Right atrium auricular region (tissue), 2 donors: ENCODE data around the gene GRAP2. TPM values are rescaled to one million over a fixed set of nuclear protein-coding genes. Genes with fewer than 3 reads are reported as not detected.

ENCODE experiments used
- DNase-seq: peaks from one replicate; pipeline ENCODE4 v3.0.0-alpha.2; 2019; ENCODE audit warnings: low spot score
- H3K27ac ChIP-seq, 2 donors: fragments of 200-600 bp; sonication (generic); 1 replicate in 1 of 2; 2 replicates in 1 of 2; pipeline ENCODE4 v1.5.1; 2016 to 2019
- H3K27me3 ChIP-seq, 2 donors: fragments of 200-600 bp; sonication (generic); one replicate each; pipeline versions ENCODE4 v1.5.1 to v1.6.0; 2017 to 2019
- H3K36me3 ChIP-seq: fragments of 200-600 bp; sonication (generic); one replicate; pipeline ENCODE4 v1.5.1; 2016
- H3K4me1 ChIP-seq, 2 donors: fragments of 200-600 bp; sonication (generic); one replicate each; pipeline versions ENCODE4 v1.5.1 to v1.6.0; 2017 to 2019
- H3K4me3 ChIP-seq, 2 donors: fragments of 200-600 bp; sonication (generic); 1 replicate in 1 of 2; 2 replicates in 1 of 2; pipeline ENCODE4 v1.5.1; 2017 to 2019; ENCODE audit warnings: mild to moderate bottlenecking in 1 of 2, moderate library complexity in 1 of 2
- H3K9me3 ChIP-seq, 2 donors: fragments of 200-600 bp; sonication (generic); one replicate each; pipeline ENCODE4 v1.5.1; 2019
- CTCF ChIP-seq, 2 donors: fragments of 200-600 bp; sonication (generic); IDR thresholded peaks; one replicate each; pipeline ENCODE4 v1.5.1; 2019; ENCODE audit warnings: antibody characterized with exemption in 2 of 2
- total RNA-seq, 2 donors: library from RNA; depleted of rRNA; stranded (reverse); fragments of >200 nt; gene quantifications; one replicate each; pipeline ENCODE4 v1.1.0, GENCODE V29; 2016

Gene GRAP2
- total RNA-seq, 2 donors from 2014 or later: 1.3 to 2.4 TPM

- no peak overlapping the region for H3K27ac ChIP-seq
- TF ChIP-seq CTCF (IDR thresholded peaks at IDR 0.05): no peak
- H3K4me1 ChIP-seq: peaks cover 0 to 27% of the 10 kb centered on the region in 2 donors
- H3K4me3 ChIP-seq: no peak overlapping the region
- no peaks in the 10 kb centered on the region for H3K36me3 ChIP-seq
- no peak for DNase-seq
- no peaks in the 10 kb centered on the region for H3K27me3 ChIP-seq
- H3K9me3 ChIP-seq: no peaks in the 10 kb centered on the region
These were observed 98.4 kb downstream of the GRAP2 start for GRCh38 chr22:39999144-39999757.

- Histone ChIP-seq H3K36me3 (no peaks in the 10 kb centered on the region), H3K4me3 (no peak overlapping the region), H3K9me3 (no peaks in the 10 kb centered on the region), H3K4me1 (peaks cover 0 to 20% of the 10 kb centered on the region in 2 donors), H3K27me3 (no peaks in the 10 kb centered on the region), H3K27ac (no peak overlapping the region)
- DNase-seq: no peak
- no peak for TF ChIP-seq CTCF (IDR thresholded peaks at IDR 0.05)
These were observed 99.3 kb downstream of the GRAP2 start for GRCh38 chr22:40000171-40000570.

DNA sequence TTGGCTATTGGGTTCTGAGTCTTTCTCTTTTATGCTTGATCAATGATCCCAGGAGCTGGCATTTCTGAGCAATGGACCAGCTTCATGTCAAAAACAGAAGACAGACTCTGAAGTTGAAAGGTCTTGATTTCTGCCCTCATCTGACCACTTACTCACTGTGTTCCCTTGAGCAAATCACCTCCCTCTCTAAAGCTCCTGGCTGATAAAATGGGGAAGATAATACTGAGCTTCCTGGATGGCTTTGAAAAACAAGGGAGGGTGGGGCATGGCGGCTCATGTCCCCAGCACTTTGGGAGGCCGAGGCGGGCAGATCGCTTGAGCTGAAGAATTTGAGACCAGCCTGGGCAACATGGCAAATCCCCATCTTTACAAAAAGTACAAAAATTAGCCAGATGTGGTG is 100.2 kb downstream of the GRAP2 start:
- no peak for TF ChIP-seq CTCF (IDR thresholded peaks at IDR 0.05)
- DNase-seq: no peak
- Histone ChIP-seq H3K27me3 (no peaks in the 10 kb centered on the region), H3K9me3 (no peaks in the 10 kb centered on the region), H3K4me1 (peaks cover 0 to 12% of the 10 kb centered on the region in 2 donors), H3K4me3 (no peak overlapping the region), H3K27ac (no peak overlapping the region), H3K36me3 (no peaks in the 10 kb centered on the region)

DNA sequence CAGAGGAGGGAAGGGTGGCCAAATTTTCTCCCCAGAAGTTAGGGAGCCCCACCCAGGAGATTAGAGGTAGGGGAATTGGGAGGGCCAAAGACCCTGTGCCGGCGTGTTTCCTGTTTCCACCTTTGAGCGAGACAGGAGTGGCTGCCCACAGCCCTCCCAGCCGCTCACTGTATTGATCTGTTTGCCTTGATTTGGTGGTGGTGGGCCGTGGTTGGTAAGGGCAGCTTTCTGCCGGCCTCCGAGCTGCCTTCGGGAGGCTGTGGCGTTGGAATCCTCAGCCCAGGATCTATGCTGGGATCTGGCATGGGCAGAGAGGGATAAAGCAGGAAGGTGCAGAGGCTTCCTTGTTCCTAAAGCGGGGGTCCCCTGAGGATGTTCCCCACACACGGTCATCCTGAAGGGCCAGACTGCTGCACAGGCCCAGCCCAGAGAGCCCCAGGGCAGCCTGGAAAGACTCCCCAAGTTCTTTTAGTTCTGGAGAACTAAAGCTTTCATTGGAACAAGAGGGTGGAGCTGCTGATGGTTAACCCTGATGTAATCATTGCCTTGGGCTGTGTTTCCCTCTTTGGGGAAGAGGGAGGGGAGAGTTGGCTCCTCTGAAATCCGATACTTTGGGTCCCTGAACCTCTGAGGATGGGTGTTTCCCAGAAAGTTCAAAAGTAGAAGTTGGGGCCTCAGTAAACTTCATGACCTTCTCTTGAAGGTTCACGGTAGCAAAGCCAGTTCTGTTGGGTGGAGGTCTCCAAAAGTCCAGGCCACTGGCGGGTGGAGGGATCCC is 101.1 kb downstream of the GRAP2 start:
- no peak for DNase-seq
- TF ChIP-seq CTCF (IDR thresholded peaks at IDR 0.05): no peak
- Histone ChIP-seq H3K4me3 (no peak overlapping the region), H3K9me3 (no peaks in the 10 kb centered on the region), H3K36me3 (no peaks in the 10 kb centered on the region), H3K27ac (no peak overlapping the region), H3K27me3 (no peaks in the 10 kb centered on the region), H3K4me1 (peaks cover 0 to 12% of the 10 kb centered on the region in 2 donors)

DNA sequence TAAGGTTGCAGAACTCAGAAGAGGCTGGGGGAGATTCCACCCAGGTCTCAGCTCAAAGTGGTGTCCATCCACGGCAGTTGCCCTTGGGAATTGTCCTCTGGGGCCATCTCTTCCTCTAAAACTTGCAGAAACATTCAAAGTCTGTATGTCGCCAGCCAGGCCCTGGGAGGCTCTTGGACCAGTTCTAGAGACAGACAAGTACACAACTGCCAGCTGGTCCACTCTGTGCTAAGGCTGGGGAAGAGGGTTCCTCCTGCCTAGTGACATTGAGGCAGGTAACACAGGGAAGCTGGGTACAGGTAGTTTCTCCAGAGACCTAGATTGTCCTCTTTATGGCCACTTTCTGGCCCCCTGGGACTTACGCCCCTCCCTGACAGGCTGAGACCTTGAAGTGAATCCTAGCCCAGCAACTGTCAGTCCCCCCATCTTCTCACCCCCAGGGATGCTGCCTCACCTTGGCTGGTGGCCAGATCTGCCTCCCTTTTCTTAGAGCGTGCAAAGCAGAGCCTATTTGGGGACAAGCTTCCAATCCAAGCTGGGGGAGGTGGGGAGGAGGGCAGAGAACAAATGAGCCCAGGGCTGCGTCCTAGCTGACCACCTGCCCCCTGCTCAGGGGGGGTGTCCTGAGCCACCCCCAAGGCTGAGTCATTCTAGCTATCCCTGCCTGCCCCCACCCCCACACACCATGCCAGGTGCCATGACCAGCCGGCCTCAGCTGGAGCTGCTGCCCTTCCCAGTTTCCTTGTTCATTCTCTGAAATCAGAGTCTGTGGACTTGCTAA is 102.2 kb downstream of the GRAP2 start:
- H3K27me3 ChIP-seq: no peaks in the 10 kb centered on the region
- no peaks in the 10 kb centered on the region for H3K36me3 ChIP-seq
- peaks cover 0 to 4% of the 10 kb centered on the region in 2 donors for H3K4me1 ChIP-seq
- no peak for TF ChIP-seq CTCF (IDR thresholded peaks at IDR 0.05)
- H3K27ac ChIP-seq: no peak overlapping the region
- no peak overlapping the region for H3K4me3 ChIP-seq
- no peaks in the 10 kb centered on the region for H3K9me3 ChIP-seq
- DNase-seq: no peak
